Kidney capillary endothelial cell (primary cell): ENCODE results near the gene TERB1.
"Not testable (repeated sequence)": the region's sequence is repeated elsewhere in the genome, so short reads cannot be mapped to it uniquely, and the experiment has no call there.

Experiments
- DNase-seq: peaks from one replicate; pipeline ENCODE4 v3.0.0-alpha.2; 2018; ENCODE audit warnings: low spot score

The TERB1 gene

GRCh38 chr16:66830422-66831404, 29.3 kb upstream of the TERB1 start, which contains the start of gene NAE1:
Gene NAE1, minus strand, starts transcription at chr16:66830976. Its CDS starts 77 bp downstream, at chr16:66830899.
- DNase-seq: peak; percentile 91

GRCh38 chr16:66824006-66824405, 22.6 kb upstream of the TERB1 start:
- no peak for DNase-seq

- DNase-seq: no peak
Measured at GRCh38 chr16:66814734-66815133, 13.3 kb upstream of the TERB1 start.

- no peak for DNase-seq
Measured at GRCh38 chr16:66811043-66811442, 9.7 kb upstream of the TERB1 start.

- DNase-seq: no peak
Measured at GRCh38 chr16:66810391-66810790, 9.0 kb upstream of the TERB1 start.

- no peak for DNase-seq
Measured at GRCh38 chr16:66809765-66810164, 8.4 kb upstream of the TERB1 start.

- no peak for DNase-seq
Measured at GRCh38 chr16:66802159-66802558, 775 bp upstream of the TERB1 start.

GRCh38 chr16:66800856-66801255, 528 bp downstream of the TERB1 start:
- no peak for DNase-seq

GRCh38 chr16:66798161-66798560, 3.2 kb downstream of the TERB1 start:
- no peak for DNase-seq

GRCh38 chr16:66793984-66794383, 7.4 kb downstream of the TERB1 start:
- not testable (repeated sequence) for DNase-seq

GRCh38 chr16:66790130-66790733, 11.2 kb downstream of the TERB1 start:
- DNase-seq: no peak

GRCh38 chr16:66787427-66787826, 14.0 kb downstream of the TERB1 start:
- no peak for DNase-seq

GRCh38 chr16:66786551-66786950, 14.8 kb downstream of the TERB1 start:
- DNase-seq: no peak

GRCh38 chr16:66776457-66776856, 24.9 kb downstream of the TERB1 start:
- no peak for DNase-seq

GRCh38 chr16:66774981-66775380, 26.4 kb downstream of the TERB1 start:
- peak; percentile 6 for DNase-seq

- DNase-seq: no peak
Measured at GRCh38 chr16:66758086-66758485, 43.3 kb downstream of the TERB1 start.

- DNase-seq: no peak
Measured at GRCh38 chr16:66754819-66755218, 46.6 kb downstream of the TERB1 start.

GRCh38 chr16:66754211-66754610, 47.2 kb downstream of the TERB1 start:
- DNase-seq: no peak

- DNase-seq: no peak
Measured at GRCh38 chr16:66752958-66753357, 48.4 kb downstream of the TERB1 start.

GRCh38 chr16:66752379-66752778, 49.0 kb downstream of the TERB1 start:
- no peak for DNase-seq

GRCh38 chr16:66751992-66752322, 49.4 kb downstream of the TERB1 start:
- DNase-seq: no peak

- DNase-seq: peak; percentile 73
Measured at GRCh38 chr16:66751303-66751991, 49.9 kb downstream of the TERB1 start, which contains the start of gene DYNC1LI2. Gene DYNC1LI2, minus strand, starts transcription at chr16:66751609. Its CDS starts 18 bp downstream, at chr16:66751591.

- no peak for DNase-seq
Measured at GRCh38 chr16:66751053-66751302, 50.4 kb downstream of the TERB1 start.
